ENCODE results near the gene MCL1. TPM values are rescaled to one million over a fixed set of nuclear protein-coding genes. Genes with fewer than 3 reads are reported as not detected.

The MCL1 gene
- total and polyA plus RNA-seq, 2 experiments from 2014 or later, result 55.3 to 244 TPM

DNA sequence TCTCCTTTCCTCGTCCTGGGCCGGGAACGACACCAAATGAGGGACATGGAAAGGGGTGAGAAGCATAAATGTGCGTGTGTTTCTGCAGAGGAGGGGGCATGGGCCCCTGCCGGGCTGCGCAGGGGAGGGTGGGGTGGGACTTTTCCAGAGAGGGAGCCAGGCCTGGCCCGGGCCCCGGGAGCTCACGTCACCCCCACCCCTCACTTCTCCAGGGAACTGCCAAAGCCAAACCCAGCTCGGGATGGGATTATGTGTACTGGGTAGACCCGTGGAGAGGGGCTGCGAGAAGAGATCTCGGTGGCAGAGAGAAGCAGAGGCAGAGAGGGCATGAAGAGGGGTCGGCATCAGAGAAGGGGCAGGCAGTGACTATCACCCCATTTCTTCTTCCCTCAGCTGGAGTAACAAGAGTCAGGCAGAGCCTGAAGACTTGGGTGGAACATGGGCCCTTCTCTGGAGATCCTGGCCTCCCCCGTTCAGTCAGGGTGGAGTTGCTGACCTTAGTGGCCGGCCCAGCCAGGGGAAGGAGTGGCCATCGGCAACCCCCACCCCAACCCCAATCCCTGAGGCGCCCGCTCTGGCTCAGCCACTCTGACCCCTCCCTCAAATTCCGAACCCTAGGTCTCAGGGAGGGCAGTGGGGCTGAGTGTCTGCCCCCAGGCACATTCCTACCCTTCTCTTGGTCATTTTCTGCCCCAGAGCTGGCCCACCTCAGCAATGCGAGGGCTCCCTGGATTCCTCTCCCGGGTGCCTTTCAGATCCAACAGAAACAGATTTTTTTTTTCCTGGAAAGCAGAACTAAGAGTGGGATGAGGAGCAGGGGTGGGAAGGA is 29.0 kb downstream of the MCL1 start (continued):
- TF ChIP-seq, protein P1, sequence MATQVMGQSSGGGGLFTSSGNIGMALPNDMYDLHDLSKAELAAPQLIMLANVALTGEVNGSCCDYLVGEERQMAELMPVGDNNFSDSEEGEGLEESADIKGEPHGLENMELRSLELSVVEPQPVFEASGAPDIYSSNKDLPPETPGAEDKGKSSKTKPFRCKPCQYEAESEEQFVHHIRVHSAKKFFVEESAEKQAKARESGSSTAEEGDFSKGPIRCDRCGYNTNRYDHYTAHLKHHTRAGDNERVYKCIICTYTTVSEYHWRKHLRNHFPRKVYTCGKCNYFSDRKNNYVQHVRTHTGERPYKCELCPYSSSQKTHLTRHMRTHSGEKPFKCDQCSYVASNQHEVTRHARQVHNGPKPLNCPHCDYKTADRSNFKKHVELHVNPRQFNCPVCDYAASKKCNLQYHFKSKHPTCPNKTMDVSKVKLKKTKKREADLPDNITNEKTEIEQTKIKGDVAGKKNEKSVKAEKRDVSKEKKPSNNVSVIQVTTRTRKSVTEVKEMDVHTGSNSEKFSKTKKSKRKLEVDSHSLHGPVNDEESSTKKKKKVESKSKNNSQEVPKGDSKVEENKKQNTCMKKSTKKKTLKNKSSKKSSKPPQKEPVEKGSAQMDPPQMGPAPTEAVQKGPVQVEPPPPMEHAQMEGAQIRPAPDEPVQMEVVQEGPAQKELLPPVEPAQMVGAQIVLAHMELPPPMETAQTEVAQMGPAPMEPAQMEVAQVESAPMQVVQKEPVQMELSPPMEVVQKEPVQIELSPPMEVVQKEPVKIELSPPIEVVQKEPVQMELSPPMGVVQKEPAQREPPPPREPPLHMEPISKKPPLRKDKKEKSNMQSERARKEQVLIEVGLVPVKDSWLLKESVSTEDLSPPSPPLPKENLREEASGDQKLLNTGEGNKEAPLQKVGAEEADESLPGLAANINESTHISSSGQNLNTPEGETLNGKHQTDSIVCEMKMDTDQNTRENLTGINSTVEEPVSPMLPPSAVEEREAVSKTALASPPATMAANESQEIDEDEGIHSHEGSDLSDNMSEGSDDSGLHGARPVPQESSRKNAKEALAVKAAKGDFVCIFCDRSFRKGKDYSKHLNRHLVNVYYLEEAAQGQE (IDR thresholded peaks at IDR 0.05; ENCODE audit: unreplicated experiment), result no peak
- TF ChIP-seq, protein P2, sequence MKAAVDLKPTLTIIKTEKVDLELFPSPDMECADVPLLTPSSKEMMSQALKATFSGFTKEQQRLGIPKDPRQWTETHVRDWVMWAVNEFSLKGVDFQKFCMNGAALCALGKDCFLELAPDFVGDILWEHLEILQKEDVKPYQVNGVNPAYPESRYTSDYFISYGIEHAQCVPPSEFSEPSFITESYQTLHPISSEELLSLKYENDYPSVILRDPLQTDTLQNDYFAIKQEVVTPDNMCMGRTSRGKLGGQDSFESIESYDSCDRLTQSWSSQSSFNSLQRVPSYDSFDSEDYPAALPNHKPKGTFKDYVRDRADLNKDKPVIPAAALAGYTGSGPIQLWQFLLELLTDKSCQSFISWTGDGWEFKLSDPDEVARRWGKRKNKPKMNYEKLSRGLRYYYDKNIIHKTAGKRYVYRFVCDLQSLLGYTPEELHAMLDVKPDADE (IDR thresholded peaks at IDR 0.05), result no peak
- TF ChIP-seq STAT1 (IDR thresholded peaks at IDR 0.05; ENCODE audit: unreplicated experiment), result no peak

DNA sequence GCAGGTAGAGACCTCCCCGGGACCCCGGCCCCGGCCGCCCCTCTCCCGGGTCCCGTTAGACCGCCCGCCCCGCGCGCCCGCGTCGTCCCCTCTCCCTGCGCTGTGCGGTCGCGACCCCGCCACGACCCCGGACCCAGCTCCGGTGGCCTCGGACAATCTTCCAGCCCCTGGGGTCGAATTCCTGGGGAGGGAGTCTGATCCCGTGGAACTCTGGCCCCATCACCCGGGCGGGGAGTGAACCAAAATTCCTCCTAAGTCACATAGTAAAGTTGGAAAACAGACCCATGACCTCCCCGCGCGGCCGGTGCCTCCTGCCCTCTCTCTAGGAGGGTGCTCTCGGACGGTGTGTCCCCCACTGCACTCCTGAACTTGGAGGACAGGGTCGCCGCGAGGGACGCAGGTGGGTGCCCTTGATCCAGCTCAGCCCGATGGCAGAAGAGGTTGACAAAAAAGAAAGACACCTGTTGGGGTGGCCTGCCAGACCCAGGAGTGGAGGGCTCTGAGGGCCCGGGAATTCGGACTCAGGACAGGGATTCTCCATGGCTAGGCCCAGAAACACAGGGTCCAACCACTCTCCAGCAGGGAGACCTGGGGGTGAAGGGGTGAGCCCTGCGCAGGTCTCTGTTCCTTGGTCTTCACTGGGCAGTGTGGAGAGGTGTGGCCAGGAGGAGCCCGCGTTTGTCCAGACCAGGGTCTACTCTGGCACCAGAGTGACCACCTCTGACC is 29.8 kb downstream of the MCL1 start:
- Histone ChIP-seq H3K4me2 (peak overlapping the region; percentile 82), H3K27ac (ENCODE audit: low read depth) (no peak overlapping the region), H3K4me3 (peak overlapping the region; percentile 83), H3K9me2 (ENCODE audit: insufficient read depth) (no peaks in the 10 kb centered on the region), H2AFZ (peak overlapping the region; percentile 78), H3F3A (replicated peaks; ENCODE audit: low read depth) (peaks cover 9% of the 10 kb centered on the region), H3K4me1 (ENCODE audit: insufficient read depth) (peaks cover 11% of the 10 kb centered on the region; the same call in 1 of the 2 replicates), H3K27me3 (ENCODE audit: insufficient read depth) (peaks cover 30% of the 10 kb centered on the region), H3K36me3 (ENCODE audit: insufficient read depth) (no peaks in the 10 kb centered on the region), H3K79me2 (replicated peaks; ENCODE audit: insufficient read depth) (no peaks in the 10 kb centered on the region), H4K20me1 (replicated peaks; ENCODE audit: insufficient read depth) (no peaks in the 10 kb centered on the region)
- H3K4me3 Mint-ChIP-seq, result peak overlapping the region; percentile 78
- DNase-seq (ENCODE audit: low spot score) (peak; percentile 75), ATAC-seq (peak; percentile 18)
- peaks cover 24% of the 10 kb centered on the region for H3K4me1 Mint-ChIP-seq
- no peaks in the 10 kb centered on the region for H3K9me3 Mint-ChIP-seq
- no peaks in the 10 kb centered on the region; the same call in 2 of the 3 replicates for H3K36me3 Mint-ChIP-seq (ENCODE audit: low read depth)
- peaks cover 33% of the 10 kb centered on the region for H3K27me3 Mint-ChIP-seq (ENCODE audit: insufficient read depth, low read depth, poor library complexity)
- no peak overlapping the region for H3K27ac Mint-ChIP-seq
- TF ChIP-seq ZNF114 (CRISPR knock-in tag; IDR thresholded peaks at IDR 0.05), result no peak
- TF ChIP-seq, protein P2 (IDR thresholded peaks at IDR 0.05), result no peak
- TF ChIP-seq, protein P3, sequence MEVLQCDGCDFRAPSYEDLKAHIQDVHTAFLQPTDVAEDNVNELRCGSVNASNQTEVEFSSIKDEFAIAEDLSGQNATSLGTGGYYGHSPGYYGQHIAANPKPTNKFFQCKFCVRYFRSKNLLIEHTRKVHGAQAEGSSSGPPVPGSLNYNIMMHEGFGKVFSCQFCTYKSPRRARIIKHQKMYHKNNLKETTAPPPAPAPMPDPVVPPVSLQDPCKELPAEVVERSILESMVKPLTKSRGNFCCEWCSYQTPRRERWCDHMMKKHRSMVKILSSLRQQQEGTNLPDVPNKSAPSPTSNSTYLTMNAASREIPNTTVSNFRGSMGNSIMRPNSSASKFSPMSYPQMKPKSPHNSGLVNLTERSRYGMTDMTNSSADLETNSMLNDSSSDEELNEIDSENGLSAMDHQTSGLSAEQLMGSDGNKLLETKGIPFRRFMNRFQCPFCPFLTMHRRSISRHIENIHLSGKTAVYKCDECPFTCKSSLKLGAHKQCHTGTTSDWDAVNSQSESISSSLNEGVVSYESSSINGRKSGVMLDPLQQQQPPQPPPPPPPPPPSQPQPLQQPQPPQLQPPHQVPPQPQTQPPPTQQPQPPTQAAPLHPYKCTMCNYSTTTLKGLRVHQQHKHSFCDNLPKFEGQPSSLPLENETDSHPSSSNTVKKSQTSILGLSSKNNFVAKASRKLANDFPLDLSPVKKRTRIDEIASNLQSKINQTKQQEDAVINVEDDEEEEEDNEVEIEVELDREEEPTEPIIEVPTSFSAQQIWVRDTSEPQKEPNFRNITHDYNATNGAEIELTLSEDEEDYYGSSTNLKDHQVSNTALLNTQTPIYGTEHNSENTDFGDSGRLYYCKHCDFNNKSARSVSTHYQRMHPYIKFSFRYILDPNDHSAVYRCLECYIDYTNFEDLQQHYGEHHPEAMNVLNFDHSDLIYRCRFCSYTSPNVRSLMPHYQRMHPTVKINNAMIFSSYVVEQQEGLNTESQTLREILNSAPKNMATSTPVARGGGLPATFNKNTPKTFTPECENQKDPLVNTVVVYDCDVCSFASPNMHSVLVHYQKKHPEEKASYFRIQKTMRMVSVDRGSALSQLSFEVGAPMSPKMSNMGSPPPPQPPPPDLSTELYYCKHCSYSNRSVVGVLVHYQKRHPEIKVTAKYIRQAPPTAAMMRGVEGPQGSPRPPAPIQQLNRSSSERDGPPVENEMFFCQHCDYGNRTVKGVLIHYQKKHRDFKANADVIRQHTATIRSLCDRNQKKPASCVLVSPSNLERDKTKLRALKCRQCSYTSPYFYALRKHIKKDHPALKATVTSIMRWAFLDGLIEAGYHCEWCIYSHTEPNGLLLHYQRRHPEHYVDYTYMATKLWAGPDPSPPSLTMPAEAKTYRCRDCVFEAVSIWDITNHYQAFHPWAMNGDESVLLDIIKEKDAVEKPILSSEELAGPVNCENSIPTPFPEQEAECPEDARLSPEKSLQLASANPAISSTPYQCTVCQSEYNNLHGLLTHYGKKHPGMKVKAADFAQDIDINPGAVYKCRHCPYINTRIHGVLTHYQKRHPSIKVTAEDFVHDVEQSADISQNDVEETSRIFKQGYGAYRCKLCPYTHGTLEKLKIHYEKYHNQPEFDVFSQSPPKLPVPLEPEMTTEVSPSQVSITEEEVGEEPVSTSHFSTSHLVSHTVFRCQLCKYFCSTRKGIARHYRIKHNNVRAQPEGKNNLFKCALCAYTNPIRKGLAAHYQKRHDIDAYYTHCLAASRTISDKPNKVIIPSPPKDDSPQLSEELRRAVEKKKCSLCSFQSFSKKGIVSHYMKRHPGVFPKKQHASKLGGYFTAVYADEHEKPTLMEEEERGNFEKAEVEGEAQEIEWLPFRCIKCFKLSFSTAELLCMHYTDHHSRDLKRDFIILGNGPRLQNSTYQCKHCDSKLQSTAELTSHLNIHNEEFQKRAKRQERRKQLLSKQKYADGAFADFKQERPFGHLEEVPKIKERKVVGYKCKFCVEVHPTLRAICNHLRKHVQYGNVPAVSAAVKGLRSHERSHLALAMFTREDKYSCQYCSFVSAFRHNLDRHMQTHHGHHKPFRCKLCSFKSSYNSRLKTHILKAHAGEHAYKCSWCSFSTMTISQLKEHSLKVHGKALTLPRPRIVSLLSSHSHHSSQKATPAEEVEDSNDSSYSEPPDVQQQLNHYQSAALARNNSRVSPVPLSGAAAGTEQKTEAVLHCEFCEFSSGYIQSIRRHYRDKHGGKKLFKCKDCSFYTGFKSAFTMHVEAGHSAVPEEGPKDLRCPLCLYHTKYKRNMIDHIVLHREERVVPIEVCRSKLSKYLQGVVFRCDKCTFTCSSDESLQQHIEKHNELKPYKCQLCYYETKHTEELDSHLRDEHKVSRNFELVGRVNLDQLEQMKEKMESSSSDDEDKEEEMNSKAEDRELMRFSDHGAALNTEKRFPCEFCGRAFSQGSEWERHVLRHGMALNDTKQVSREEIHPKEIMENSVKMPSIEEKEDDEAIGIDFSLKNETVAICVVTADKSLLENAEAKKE (CRISPR knock-in tag; IDR thresholded peaks at IDR 0.05), result no peak
- TF ChIP-seq, protein P4, sequence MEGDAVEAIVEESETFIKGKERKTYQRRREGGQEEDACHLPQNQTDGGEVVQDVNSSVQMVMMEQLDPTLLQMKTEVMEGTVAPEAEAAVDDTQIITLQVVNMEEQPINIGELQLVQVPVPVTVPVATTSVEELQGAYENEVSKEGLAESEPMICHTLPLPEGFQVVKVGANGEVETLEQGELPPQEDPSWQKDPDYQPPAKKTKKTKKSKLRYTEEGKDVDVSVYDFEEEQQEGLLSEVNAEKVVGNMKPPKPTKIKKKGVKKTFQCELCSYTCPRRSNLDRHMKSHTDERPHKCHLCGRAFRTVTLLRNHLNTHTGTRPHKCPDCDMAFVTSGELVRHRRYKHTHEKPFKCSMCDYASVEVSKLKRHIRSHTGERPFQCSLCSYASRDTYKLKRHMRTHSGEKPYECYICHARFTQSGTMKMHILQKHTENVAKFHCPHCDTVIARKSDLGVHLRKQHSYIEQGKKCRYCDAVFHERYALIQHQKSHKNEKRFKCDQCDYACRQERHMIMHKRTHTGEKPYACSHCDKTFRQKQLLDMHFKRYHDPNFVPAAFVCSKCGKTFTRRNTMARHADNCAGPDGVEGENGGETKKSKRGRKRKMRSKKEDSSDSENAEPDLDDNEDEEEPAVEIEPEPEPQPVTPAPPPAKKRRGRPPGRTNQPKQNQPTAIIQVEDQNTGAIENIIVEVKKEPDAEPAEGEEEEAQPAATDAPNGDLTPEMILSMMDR (conservative IDR thresholded peaks at IDR 0.05; ENCODE audit: low read depth in 2 of 2), result no peak; a peak in 1 of 4 replicates
- no peak for TF ChIP-seq JUNB (IDR thresholded peaks at IDR 0.05; ENCODE audit: unreplicated experiment)
- no peak for TF ChIP-seq NANOG (IDR thresholded peaks at IDR 0.05; ENCODE audit: borderline replicate concordance)

Measured in GM23338 (cell line).